ENCODE results near the gene CR1.
"Not testable (repeated sequence)": the region's sequence is repeated elsewhere in the genome, so short reads cannot be mapped to it uniquely, and the experiment has no call there.

The CR1 gene

GRCh38 chr1:207658904-207659485 lies 163.0 kb downstream of the CR1 start:
- H3K4me3 ChIP-seq (ENCODE audit: low read depth, low read length), result no peak overlapping the region
- POLR2A ChIA-PET, result no interaction called here
- CTCF ChIA-PET, result interaction anchor here (0.7 to 1.1 kb wide), 2 partner anchors 9 to 138 kb away, joined by 3 to 5 read pairs; no protein-coding TSS in a partner anchor
- DNase-seq (ENCODE audit: low read depth, low spot score), result no peak
- no peak for TF ChIP-seq CTCF (IDR thresholded peaks at IDR 0.05; ENCODE audit: insufficient read depth, low read length, missing control alignments)

- POLR2A ChIA-PET, result no interaction called here
- no peak for DNase-seq (ENCODE audit: low read depth, low spot score)
- CTCF ChIA-PET, result interaction anchor here (1.1 kb wide), 1 partner anchor 138 kb away, joined by 5 read pairs; no protein-coding TSS in a partner anchor
Measured at GRCh38 chr1:207659545-207660153, 163.7 kb downstream of the CR1 start.

GRCh38 chr1:207661420-207661819 lies 165.5 kb downstream of the CR1 start:
- CTCF ChIA-PET; DNase-seq (ENCODE audit: low read depth, low spot score); H3K4me3 ChIP-seq (ENCODE audit: low read depth, low read length); POLR2A ChIA-PET: not testable (repeated sequence)

More at GRCh38 chr1:207659545-207660153, 163.7 kb downstream of the CR1 start:
- no peak for TF ChIP-seq CTCF (IDR thresholded peaks at IDR 0.05; ENCODE audit: insufficient read depth, low read length, missing control alignments)
- H3K4me3 ChIP-seq (ENCODE audit: low read depth, low read length), result no peak overlapping the region

GRCh38 chr1:207666342-207666741 lies 170.4 kb downstream of the CR1 start:
- CTCF ChIA-PET, result interaction anchor here (1.3 kb wide), 1 partner anchor 12 kb away, joined by 3 read pairs; no protein-coding TSS in a partner anchor
- DNase-seq (ENCODE audit: low read depth, low spot score), result no peak
- no peak for TF ChIP-seq CTCF (IDR thresholded peaks at IDR 0.05; ENCODE audit: insufficient read depth, low read length, missing control alignments)
- POLR2A ChIA-PET, result no interaction called here
- H3K4me3 ChIP-seq (ENCODE audit: low read depth, low read length), result no peak overlapping the region

GRCh38 chr1:207669528-207670009 lies 173.6 kb downstream of the CR1 start:
- no peak overlapping the region for H3K4me3 ChIP-seq (ENCODE audit: low read depth, low read length)
- POLR2A ChIA-PET, result no interaction called here
- CTCF ChIA-PET, result no interaction called here
- no peak for TF ChIP-seq CTCF (IDR thresholded peaks at IDR 0.05; ENCODE audit: insufficient read depth, low read length, missing control alignments)
- DNase-seq (ENCODE audit: low read depth, low spot score), result no peak

GRCh38 chr1:207670192-207670591 lies 174.2 kb downstream of the CR1 start:
- no peak for DNase-seq (ENCODE audit: low read depth, low spot score)
- POLR2A ChIA-PET, result no interaction called here
- no peak overlapping the region for H3K4me3 ChIP-seq (ENCODE audit: low read depth, low read length)
- CTCF ChIA-PET, result no interaction called here
- no peak for TF ChIP-seq CTCF (IDR thresholded peaks at IDR 0.05; ENCODE audit: insufficient read depth, low read length, missing control alignments)
